ENCODE data around the gene PRKCH. TPM values are rescaled to one million over a fixed set of nuclear protein-coding genes. Genes with fewer than 3 reads are reported as not detected.

Gene PRKCH
- total RNA-seq, 1 experiment from 2014 or later: 5.2 TPM

GRCh38 chr14:61591862-61592261, 270.5 kb downstream of the PRKCH start:
- H3K4me1 ChIP-seq (ENCODE audit: insufficient read depth, low read length): peaks cover 3% of the 10 kb centered on the region; the same call in 1 of the 2 replicates
- H3K9me3 ChIP-seq (ENCODE audit: control insufficient read depth, low read depth, low read length): no peaks in the 10 kb centered on the region
- H3K14ac ChIP-seq (ENCODE audit: insufficient read depth, low read length): no peak overlapping the region
- no peak overlapping the region for H2BK12ac ChIP-seq (ENCODE audit: insufficient read length, low read depth, low read length)
- H3K18ac ChIP-seq (ENCODE audit: insufficient read length, low read depth, low read length): no peak overlapping the region
- H2AFZ ChIP-seq (ENCODE audit: low read length): no peak overlapping the region
- no peak for TF ChIP-seq CTCF (conservative IDR thresholded peaks at IDR 0.05)
- no peaks in the 10 kb centered on the region for H3K27me3 Mint-ChIP-seq (ENCODE audit: low read depth)
- H3K56ac ChIP-seq (ENCODE audit: insufficient read length, low read depth, low read length): no peak overlapping the region
- H3K9ac ChIP-seq (ENCODE audit: extremely low read depth, insufficient read length, low read length): no peak overlapping the region
- no peaks in the 10 kb centered on the region for H3K27me3 ChIP-seq (ENCODE audit: insufficient read depth, low read length)
- no peaks in the 10 kb centered on the region for H3K79me2 ChIP-seq (ENCODE audit: insufficient read depth, low read length)
- no peak overlapping the region for H2BK15ac ChIP-seq (ENCODE audit: low read depth, low read length)
- H2AK5ac ChIP-seq (ENCODE audit: insufficient read length, low read length): no peak overlapping the region
- peaks cover 12 to 14% of the 10 kb centered on the region in 2 experiments for H3K4me1 Mint-ChIP-seq
- H4K20me1 ChIP-seq (ENCODE audit: control insufficient read depth, insufficient read depth, insufficient read length): no peaks in the 10 kb centered on the region
- no peak overlapping the region for H4K91ac ChIP-seq (ENCODE audit: insufficient read length, low read depth, low read length)
- DNase-seq: no peak
- no peaks in the 10 kb centered on the region for H3K23me2 ChIP-seq (ENCODE audit: insufficient read length, low read depth, low read length, poor library complexity, severe bottlenecking)
- no CpG with 5 or more reads among the region's 2 CpGs for WGBS (ENCODE audit: extremely low coverage, insufficient read length, low lambda C conversion rate)
- H3T11ph ChIP-seq (ENCODE audit: low read length): no peak overlapping the region
- no peak overlapping the region for H3K27ac ChIP-seq (ENCODE audit: insufficient read length, low read depth, low read length)
- no peak overlapping the region for H3K4me2 ChIP-seq (ENCODE audit: insufficient read depth, insufficient read length, low read length)
- no peak overlapping the region for H3K23ac ChIP-seq (ENCODE audit: insufficient read length, low read depth, low read length)
- H2BK5ac ChIP-seq (ENCODE audit: insufficient read length, low read length): no peak overlapping the region
- no peak overlapping the region for H4K5ac ChIP-seq (ENCODE audit: insufficient read length, low read depth, low read length)
- no peaks in the 10 kb centered on the region for H3K79me1 ChIP-seq (ENCODE audit: insufficient read depth, low read depth, low read length, poor library complexity, severe bottlenecking)
- no peak overlapping the region for H3K27ac Mint-ChIP-seq
- H2BK120ac ChIP-seq (ENCODE audit: low read depth, low read length, poor library complexity, severe bottlenecking): no peak overlapping the region
- no peaks in the 10 kb centered on the region for H3K36me3 Mint-ChIP-seq (ENCODE audit: insufficient read depth in 1 of 3, low read depth in 3 of 3)
- H3K9me3 Mint-ChIP-seq: no peaks in the 10 kb centered on the region
- H3K4me3 Mint-ChIP-seq: no peak overlapping the region
- no peak overlapping the region for H2BK20ac ChIP-seq (ENCODE audit: low read depth, low read length, poor library complexity, severe bottlenecking)
- no peak overlapping the region for H4K8ac ChIP-seq (replicated peaks; ENCODE audit: insufficient read length, low read depth, low read length)
- no peak overlapping the region for H3K4ac ChIP-seq (ENCODE audit: low read depth, low read length)
